GM12892 (cell line): Measurements from ENCODE around the gene RASGRP4.

Experiments
- POLR2A ChIP-seq: IDR thresholded peaks from 2 replicates; pipeline ENCODE4 v1.6.1; 2011; ENCODE audit warnings: low read depth, low read length, control low read depth
- POLR2AphosphoS5 ChIP-seq: IDR thresholded peaks from 2 replicates; pipeline ENCODE4 v1.6.1; 2011; ENCODE audit warnings: low read depth, low read length, control low read depth
- TAF1 ChIP-seq: IDR thresholded peaks from 2 replicates; pipeline ENCODE4 v1.6.1; 2011; ENCODE audit warnings: low read depth, mild to moderate bottlenecking, control low read depth, low read length, borderline replicate concordance

- TF ChIP-seq POLR2AphosphoS5 (no peak), POLR2A (no peak), TAF1 (no peak)
Observed at GRCh38 chr19:38443458-38443999, 17.5 kb upstream of the RASGRP4 start.
